Measurements from ENCODE around the gene RANBP10.
"Not testable (repeated sequence)": the region's sequence is repeated elsewhere in the genome, so short reads cannot be mapped to it uniquely, and the experiment has no call there.

Gene RANBP10

DNA sequence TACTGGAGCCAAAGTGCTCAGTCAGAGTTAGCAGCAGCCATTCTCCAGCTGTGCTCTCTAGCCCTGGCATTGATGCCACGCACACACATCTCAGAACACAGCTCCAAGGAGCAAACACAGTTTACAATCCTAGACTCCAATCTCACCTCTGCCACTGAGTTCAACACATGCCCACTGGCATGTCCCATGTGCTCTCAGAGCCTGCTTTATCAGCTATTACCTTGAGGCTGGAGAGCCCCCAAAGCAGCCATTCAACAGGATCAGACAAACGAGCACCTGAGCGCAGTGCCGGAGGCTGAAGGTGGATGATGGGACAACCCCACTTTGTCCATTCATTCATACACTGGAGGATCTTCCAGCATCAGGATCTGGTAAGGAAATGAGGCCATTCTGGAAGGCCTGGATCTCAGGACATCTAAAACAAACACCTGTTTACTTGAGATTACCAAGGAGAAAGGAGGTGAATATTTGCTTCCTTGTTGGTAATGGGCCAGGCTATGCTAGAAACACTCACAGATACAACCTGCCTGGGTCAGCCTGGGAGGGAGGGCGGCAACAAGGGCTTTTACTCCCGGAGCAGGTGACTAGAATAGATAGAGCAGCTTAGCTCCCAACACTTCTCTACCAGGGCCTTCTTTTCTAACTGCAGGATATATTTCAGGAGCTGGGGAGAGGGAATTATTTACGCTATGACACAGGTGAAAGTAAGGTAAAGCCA, 25.4 kb downstream of the RANBP10 start:
- DNase-seq (ENCODE audit: low read depth in 2 of 3, low spot score in 2 of 3): no peak

GRCh38 chr16:67779256-67780014, 26.9 kb downstream of the RANBP10 start:
- DNase-seq (ENCODE audit: low read depth in 2 of 3, low spot score in 2 of 3): no peak

DNA sequence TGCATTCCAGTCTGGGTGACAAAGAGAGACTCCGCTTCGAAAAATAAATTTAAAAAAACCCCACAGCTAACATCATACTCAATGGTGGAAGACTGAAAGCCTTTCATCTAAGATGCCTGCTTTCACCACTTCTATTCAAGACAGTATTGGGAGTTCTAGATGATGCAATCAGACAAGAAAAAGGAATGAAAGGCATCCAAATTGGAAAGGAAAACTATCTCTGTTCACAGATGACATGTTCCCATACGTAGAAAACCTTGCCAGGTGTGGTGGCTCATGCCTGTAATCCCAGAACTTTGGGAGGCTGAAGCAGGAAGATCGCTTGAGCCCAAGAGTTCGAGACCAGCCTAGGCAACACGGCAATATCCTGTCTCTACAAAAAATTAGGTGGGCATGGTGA, 31.1 kb downstream of the RANBP10 start:
- DNase-seq (ENCODE audit: low read depth in 2 of 3, low spot score in 2 of 3): no peak

GRCh38 chr16:67774457-67774853, 31.9 kb downstream of the RANBP10 start:
- DNase-seq (ENCODE audit: low read depth in 2 of 3, low spot score in 2 of 3): no peak

- no peak for DNase-seq (ENCODE audit: low read depth in 2 of 3, low spot score in 2 of 3)
Measured at GRCh38 chr16:67773569-67774456, 32.5 kb downstream of the RANBP10 start.

GRCh38 chr16:67773099-67773498, 33.3 kb downstream of the RANBP10 start:
- no peak for DNase-seq (ENCODE audit: low read depth in 2 of 3, low spot score in 2 of 3)

DNA sequence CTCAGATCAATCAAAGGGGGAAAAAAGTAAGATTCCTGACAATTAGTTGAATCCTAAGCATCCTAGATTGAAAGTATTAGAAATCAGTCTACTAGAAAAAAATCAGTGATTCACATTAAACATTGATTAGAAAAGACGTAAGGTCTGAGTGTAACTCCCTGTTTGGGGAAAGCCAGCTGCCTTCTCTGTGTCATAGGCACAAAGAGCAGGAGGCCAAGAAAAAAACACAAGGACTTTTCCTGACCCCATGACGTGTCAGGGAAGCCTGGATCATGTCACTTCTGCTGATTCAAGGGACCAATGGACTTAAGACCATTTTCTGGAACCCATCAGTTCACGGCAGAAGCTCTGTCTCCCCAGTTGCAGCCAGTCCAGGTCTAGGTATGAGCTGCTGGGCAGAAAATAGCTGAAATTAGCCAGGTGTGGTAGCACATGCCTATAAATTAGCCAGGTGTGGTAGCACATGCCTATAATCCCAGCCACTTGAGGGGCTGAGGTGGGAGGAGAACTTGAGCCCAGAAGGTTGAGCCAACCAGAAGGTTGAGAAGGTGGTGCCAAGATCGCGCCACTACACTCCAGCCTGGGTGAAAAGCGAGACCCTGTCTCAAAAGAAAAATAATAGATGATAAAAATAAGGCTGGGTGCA, 35.9 kb downstream of the RANBP10 start:
- no peak for DNase-seq (ENCODE audit: low read depth in 2 of 3, low spot score in 2 of 3)

- DNase-seq (ENCODE audit: low read depth in 2 of 3, low spot score in 2 of 3): no peak
Measured at GRCh38 chr16:67767953-67768352, 38.4 kb downstream of the RANBP10 start.

DNA sequence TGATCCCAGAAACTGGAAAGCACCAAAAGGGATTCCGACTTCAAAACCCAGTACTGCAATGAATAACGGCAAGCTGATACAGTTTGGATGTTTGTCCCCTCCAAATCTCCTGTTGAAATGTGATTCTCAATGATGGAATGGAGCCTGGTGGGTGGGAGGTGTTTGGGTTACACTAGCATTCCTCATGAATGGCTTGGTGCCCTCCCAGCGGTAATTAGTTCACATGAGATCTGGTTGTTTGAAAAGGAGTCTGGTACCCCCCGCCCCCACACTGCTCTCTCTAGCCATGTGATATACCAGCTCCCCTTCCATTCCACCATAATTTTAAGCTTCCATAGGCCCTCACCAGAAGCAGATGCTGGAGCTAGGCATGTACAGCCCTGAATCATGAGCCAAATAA, 40.1 kb downstream of the RANBP10 start:
- DNase-seq (ENCODE audit: low read depth in 2 of 3, low spot score in 2 of 3): no peak

- DNase-seq (ENCODE audit: low read depth in 2 of 3, low spot score in 2 of 3): no peak
Measured at GRCh38 chr16:67764158-67764667, 42.1 kb downstream of the RANBP10 start.

DNA sequence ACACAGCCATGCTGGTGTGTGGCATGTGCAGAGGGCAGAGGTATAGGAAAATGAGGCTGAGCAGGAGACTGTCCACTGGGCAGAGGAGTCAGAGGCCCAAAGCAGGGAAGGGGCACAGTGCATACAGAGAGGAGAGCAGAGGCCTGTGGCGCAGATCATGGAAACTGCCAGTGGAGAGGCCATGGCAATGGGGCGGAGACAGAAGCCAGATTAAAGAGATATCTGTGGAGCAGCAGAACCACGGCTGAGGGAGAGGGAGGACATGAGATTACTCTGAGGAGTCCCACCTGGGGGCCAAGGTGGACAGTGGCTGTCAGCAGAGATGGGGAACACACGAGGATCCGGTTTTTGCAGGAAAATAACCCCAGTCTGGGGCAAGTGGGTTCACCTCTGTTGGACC, 43.3 kb downstream of the RANBP10 start:
- DNase-seq (ENCODE audit: low read depth in 2 of 3, low spot score in 2 of 3): no peak

- no peak for DNase-seq (ENCODE audit: low read depth in 2 of 3, low spot score in 2 of 3)
Measured at GRCh38 chr16:67762385-67762784, 44.0 kb downstream of the RANBP10 start.

- DNase-seq (ENCODE audit: low read depth in 2 of 3, low spot score in 2 of 3): no peak
Measured at GRCh38 chr16:67761924-67762323, 44.4 kb downstream of the RANBP10 start.

GRCh38 chr16:67760956-67761230, 45.5 kb downstream of the RANBP10 start:
- no peak for DNase-seq (ENCODE audit: low read depth in 2 of 3, low spot score in 2 of 3)

DNA sequence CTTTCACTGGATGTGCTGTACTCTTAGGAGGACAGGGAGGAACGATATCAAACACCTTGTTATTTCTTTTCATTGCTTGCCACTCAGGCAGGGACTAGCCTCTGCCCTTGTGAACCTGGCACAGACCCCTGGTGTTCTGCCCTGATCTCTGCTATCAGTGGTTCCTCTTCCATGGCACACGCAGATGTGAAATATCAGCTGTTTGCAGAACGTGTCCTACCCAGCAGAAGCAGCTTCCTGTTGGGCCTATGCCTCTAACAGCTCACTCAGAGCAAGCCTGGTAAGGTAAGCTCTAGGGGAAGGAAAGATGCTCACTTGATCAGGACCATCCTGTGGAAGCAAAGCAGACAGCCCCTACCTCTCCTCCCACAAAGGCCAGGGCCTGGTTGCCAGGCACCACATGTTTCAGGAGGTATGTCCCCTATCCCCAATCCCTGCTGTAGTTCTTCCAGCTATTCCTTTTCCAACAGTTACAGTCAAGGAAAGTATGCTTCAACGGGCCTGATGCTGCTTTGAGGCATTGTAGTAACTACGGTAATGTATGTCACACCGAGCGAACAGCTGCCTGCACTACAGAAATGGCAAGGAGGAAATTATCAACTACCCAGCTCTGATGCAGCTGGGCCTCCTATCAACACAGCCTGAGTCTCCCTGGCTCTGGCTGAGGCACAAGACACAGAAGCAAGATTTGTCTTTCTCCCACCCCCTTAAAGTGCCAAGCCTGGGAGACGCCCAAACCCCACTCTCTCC, 46.0 kb downstream of the RANBP10 start:
- no peak for DNase-seq (ENCODE audit: low read depth in 2 of 3, low spot score in 2 of 3)

GRCh38 chr16:67758966-67759365, 47.4 kb downstream of the RANBP10 start:
- DNase-seq (ENCODE audit: low read depth in 2 of 3, low spot score in 2 of 3): no peak

DNA sequence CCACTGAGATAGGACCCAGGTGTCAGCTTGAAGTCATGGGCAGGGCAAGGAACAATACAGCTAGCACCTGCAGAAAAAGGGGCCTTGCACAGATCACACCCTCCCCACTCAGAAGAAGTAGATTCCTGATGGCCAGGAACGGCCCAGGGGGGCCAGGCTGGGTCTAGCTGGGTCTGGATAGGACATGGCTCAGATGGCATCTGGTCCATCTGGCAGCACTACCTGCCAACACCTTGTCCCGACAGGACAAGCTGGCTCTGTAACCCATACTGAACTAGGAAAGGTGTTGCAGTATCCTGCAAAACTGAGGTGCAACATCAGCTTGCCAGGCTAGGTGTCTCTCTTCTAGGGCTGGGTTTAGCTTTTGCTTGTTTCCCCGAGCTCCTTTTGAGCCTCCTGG, 48.4 kb downstream of the RANBP10 start:
- DNase-seq (ENCODE audit: low read depth in 2 of 3, low spot score in 2 of 3): no peak

DNA sequence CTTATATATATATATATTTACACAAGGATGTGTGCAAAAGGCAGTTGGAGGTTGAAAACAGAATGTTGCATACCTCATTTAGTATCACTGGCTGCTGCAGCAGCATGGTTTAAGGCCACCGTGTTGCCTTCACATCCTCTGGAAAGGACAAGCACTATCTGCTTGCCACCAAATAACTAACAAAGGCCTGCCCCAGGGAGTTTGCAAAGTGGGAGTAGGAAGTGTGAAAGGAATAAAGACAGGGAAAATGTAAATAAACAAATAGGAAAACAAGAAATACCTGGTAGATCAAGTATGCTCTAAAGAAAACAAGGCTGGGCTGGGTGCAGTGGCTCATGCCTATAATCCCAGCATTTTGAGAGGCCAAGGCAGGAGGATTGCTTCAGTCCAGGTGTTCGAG, 53.7 kb downstream of the RANBP10 start:
- no peak for DNase-seq (ENCODE audit: low read depth in 2 of 3, low spot score in 2 of 3)

- DNase-seq (ENCODE audit: low read depth in 2 of 3, low spot score in 2 of 3): not testable (repeated sequence)
Measured at GRCh38 chr16:67751331-67751730, 55.0 kb downstream of the RANBP10 start.

GRCh38 chr16:67750466-67750865, 55.9 kb downstream of the RANBP10 start:
- no peak for DNase-seq (ENCODE audit: low read depth in 2 of 3, low spot score in 2 of 3)

Data from activated CD8-positive, alpha-beta memory T cell treated with anti-CD3 and anti-CD28 coated beads for 48 hours (primary cell).